ENCODE measurements around the gene RAET1G.
"Not testable (repeated sequence)": the region's sequence is repeated elsewhere in the genome, so short reads cannot be mapped to it uniquely, and the experiment has no call there.

GRCh38 chr6:149938013-149938570 lies 15.2 kb upstream of the RAET1G start:
- TF ChIP-seq CTCF, POLR2A (IDR thresholded peaks at IDR 0.05): not testable (repeated sequence)
